Stimulated activated CD4-positive, alpha-beta T cell treated with anti-CD3 and anti-CD28 coated beads, Interleukin-15, amount 100 ng/mL, for 1 hour (primary cell): ENCODE measurements around the gene LAMB3.
A peak's percentile ranks its signal among the peaks of the same experiment; 100 is the strongest.

ENCODE experiments used
- DNase-seq, 2 donors: peaks; one replicate each; pipeline ENCODE4 v3.0.0-alpha.2; 2020; ENCODE audit warnings: low read depth in 1 of 2, low spot score in 1 of 2

Gene LAMB3

GRCh38 chr1:209634005-209634737 is 18.1 kb downstream of the LAMB3 start:
- DNase-seq, result no peak

GRCh38 chr1:209633335-209633997 is 18.8 kb downstream of the LAMB3 start:
- DNase-seq, result no peak

DNA sequence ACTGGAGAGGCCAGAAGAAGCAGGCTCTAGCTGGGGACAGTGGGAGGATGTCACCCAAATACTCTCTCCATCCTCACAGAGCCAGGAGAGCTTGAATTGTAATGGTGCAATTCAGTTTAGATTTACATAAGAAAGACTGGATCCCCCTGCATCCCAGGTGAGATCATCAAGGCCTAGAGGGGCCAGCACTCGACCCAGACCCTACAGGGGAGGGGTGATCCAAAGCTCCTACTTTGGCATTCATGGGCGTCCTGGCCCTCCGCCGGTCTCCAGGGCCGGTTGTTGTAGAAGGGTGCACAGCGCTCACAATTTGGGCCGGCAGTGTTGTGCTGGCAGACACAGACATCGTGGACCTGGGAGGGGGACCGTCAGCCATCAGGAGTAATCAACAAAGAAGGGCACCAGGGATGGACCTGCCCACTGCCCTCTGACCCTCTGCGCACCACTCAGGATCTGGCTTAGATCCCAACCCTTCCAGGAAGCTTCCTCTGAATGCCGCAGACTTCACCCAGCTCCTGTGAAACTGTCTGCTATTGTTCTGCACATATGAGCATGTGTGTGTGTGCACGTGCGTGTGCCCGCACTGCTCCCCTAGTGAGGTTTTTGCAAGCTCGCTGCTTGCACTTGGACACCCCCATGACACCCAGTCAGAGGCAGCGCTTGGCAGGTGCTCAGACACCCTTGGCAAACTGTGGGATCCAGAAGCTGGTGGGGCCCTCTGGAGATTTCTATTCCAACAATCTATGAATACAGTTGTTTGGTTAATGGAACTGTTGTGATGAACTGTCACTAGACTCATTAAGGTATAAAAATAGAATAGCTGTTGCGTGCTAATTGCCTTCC is 21.6 kb downstream of the LAMB3 start:
- no peak for DNase-seq

DNA sequence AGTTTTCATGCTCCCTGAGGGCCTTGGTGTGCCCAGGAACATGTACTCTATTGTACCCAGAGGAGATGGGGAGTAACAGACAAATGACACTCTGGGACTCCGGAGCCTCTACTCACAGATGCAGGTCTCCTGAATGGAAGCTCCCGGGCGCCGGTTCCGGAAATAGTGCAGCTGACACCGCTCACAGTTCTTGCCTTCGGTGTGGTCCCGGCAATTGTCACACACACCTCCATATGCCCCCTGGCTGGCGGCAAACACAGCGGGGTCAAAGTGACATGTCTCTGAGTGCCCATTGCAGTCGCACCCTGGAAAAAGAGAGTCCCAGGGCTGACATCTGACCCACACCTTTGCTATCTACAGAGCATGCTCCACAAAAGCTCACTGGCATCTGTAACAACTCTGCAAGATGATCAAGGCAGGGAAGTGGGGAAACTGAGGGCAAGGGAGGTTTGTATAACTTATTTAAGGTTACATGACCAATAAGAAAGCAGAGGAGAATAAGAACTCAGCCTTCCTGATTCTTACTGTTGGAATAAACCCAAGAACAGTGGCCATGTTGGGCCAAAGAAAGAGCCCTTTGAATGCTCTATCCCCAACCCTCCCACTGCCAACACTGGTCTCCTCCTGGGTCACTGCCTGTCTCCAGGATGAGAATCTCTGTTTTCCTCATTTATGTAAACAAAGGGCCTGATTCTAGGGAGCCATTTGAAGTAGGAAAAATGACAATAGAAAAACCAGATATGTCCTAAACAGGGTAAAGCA is 22.4 kb downstream of the LAMB3 start:
- DNase-seq, result no peak

- DNase-seq, result no peak
Observed at GRCh38 chr1:209628618-209629299, 23.5 kb downstream of the LAMB3 start.

- DNase-seq, result peak; percentile 49 to 78
Observed at GRCh38 chr1:209627732-209628196, 24.5 kb downstream of the LAMB3 start.

GRCh38 chr1:209627027-209627731 is 25.0 kb downstream of the LAMB3 start:
- no peak for DNase-seq

GRCh38 chr1:209626346-209627026 is 25.7 kb downstream of the LAMB3 start:
- no peak for DNase-seq

DNA sequence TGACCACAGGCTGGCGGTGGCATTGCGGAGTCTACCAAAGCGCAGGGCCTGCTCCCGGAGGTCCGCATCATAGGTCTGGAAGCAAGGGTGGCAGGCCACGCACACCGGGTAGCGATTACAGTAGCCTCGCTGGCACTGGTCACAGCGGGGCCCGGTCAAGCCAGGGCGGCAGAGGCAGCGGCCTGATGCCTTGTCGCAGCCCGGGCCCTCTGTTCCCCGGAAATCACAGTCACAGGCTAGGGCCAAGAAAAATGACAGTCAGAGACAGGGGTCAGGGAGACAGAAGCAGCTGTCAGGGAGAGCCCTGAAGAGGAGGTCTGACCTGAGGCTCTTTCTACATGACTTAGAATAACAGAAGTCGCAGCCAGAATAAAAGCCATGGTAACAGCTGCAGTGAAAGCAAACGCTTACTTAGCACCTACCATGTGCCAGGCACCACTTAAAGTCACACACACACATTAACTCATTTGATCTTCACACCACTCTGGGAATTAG is 26.4 kb downstream of the LAMB3 start:
- DNase-seq, result no peak

- no peak for DNase-seq
Observed at GRCh38 chr1:209624558-209625549, 27.4 kb downstream of the LAMB3 start.

DNA sequence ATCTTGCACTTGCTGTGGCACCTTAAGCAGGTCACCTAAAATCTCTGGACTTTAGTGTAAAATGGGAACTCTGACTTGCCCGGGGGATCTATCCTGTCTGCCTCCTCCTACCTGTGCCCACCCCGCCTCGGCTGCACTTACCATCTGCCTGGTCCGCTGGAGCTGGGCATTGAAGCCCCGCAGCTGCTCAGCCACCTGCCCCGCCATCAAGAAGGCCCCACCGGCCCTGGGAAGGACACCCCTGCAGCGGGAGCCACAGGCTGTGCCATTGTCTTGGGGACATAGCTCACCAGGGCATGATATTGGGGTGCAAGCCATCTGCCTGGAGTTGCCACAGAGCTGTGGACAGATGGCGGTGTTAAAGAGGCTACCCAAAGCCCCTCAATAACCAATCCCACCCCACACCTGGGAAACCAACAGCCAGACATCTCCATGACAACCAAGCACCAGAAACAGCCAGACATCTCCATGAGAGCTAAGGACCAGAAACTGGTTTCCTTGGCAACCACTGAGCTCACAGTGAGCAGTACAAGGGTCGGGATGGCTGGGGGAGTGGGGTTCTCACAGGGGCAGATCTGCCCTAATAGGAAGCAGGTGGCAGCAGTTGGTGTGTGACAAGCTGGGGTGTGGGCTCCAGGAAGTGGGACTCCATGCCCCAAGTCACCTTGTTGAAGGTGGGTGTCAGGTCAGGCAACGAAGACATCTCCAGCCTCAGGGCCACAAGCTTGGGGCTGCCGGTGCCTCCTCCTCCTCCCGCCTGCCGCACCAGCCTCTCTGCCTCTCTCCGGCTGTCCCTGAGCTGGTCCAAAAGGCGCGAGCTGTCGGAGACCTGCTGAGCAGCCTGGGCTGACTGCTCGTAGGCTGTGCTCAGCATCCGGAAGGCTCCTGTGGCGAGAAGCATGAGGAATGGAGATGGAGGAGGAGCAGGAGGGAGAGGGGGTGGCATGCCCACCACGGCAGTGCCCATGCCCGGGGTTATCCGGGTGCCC is 29.1 kb downstream of the LAMB3 start:
- no peak for DNase-seq

DNA sequence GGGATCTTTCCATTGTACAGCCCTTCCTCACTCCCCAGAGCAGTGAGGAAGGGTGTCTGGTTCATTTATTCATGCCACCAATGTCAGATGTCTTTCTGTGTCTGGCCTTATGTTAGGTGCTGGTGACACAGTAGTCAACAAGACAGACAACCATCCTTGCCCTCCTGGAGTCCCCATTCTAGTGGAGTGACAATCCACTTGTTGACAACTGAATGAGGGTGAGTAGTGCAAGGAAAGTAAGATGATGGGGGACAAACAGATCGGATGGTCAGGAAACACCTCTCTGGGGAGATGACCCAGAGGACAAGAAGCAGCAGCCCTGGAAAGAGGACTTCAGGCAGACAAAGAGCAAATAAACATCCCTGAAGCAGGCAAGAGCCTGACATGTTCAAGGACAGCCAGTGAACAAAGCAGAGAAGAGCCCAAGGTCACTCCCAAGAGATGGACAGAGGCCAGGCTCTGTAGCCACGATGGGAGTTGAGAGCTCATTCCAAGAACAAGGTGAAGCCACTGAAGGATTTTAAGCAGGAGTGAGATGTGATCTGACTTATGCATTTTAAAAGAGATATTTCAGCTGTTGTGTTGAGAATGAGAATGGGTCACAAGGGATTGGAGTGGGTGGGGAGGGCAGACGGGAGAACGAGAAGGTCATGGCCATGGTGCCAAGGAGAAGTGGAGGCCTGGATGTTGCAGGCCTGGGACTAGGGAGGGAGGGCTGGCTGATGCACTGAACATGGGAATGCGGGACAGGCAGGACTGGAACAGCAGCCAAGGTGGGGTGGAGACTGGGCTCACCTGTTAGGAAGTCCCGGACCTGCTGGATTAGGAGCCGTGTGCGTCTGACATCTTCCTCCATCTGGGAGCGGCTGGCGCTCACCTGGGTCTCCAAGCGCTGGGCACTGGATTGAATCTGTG is 30.2 kb downstream of the LAMB3 start:
- no peak for DNase-seq

DNA sequence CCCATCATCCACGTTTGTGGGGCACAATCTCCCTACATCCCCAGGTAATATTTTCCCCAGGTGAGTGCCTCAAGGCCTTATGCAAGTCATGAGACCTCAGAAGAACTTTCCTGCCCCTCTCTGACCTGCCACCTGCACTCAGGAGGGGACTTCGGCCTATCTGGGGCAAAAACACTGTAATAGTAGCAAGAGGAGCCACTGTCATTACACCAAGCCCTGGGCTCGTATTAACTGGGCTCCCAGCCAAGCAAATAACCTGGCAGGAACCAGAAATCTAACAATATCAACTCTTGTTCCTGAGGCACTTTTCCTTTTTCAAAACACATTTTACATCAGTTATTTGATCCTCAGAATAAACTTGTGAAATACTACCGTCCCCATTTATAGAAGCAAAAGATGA is 30.9 kb downstream of the LAMB3 start:
- DNase-seq, result no peak

DNA sequence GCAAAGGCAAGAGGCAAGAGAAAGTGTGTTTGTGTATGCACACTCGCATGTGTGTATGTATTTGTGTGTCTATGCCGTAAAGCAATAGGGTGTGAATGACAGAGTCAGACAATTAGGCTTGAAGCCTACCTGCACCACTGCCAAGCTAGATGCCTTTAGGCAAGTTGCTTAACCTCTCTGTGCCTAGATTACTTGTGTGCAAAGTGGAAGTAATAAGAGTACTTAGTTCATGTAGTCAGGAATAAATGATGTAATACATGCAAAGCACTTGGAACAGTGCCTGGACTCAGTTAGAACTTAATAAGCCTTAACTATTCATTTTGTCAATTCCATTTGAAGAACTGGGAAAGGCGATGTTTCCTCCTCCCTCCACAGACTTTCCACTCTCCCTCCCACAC is 31.7 kb downstream of the LAMB3 start:
- DNase-seq, result no peak

DNA sequence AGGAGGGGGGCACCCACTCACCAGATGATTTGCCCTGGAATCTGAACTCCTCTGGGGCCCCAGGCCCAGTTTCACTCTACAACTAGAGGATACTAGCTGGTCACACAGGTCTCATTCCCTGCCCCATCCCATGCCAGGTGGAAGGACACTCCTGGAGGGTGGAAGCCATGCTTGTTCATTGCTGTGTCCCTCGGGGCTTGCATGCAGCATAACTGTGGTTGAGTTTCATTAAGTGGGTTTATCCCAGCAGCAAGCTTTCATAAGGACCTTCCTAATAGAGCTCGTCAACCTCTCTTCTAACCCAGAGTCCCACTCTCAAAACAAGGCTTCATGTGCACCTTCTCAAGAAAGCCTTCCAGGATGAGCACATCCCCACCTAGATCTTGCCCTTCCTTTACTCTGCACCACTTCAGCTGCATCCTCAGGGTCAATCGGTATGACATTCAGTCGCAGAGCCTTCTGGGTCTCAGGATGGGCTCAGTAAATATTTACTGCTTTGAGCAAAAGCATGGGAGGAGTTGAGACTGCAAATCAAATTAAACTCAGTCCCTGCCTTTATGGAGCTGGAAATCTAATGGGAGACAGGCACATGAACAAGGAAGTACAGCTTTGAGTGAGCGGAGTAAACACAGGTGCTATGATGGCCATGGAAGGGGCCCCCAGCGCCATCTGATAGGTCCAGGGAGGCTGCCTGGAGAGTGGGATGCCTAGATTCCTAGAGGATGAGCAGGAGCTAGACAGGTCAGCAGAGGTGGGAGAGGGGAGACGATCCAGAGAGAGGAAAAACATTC is 32.3 kb downstream of the LAMB3 start:
- DNase-seq, result no peak
